UCSD-AML1 (cell line): ENCODE results near the gene ABHD12.

Experiments
- DNase-seq: peaks from one replicate; lab custom pipeline; 2025; ENCODE audit not compliant: unreplicated experiment; lab: John Stamatoyannopoulos, UW

Gene ABHD12

GRCh38 chr20:25293507-25293906 lies 97.1 kb downstream of the ABHD12 start:
- no peak for DNase-seq

GRCh38 chr20:25292176-25292891 lies 98.3 kb downstream of the ABHD12 start:
- DNase-seq: no peak

- DNase-seq: no peak
Measured at GRCh38 chr20:25291432-25292133, 99.1 kb downstream of the ABHD12 start.

- DNase-seq: no peak
Measured at GRCh38 chr20:25290646-25291431, 99.8 kb downstream of the ABHD12 start.

- no peak for DNase-seq
Measured at GRCh38 chr20:25289886-25290597, 100.6 kb downstream of the ABHD12 start.

GRCh38 chr20:25288291-25289181 lies 102.1 kb downstream of the ABHD12 start:
- DNase-seq: no peak

- no peak for DNase-seq
Measured at GRCh38 chr20:25287631-25288290, 102.9 kb downstream of the ABHD12 start.

GRCh38 chr20:25286917-25287316 lies 103.7 kb downstream of the ABHD12 start:
- DNase-seq: no peak

- no peak for DNase-seq
Measured at GRCh38 chr20:25285856-25286798, 104.5 kb downstream of the ABHD12 start.

GRCh38 chr20:25285091-25285647 lies 105.5 kb downstream of the ABHD12 start:
- no peak for DNase-seq

GRCh38 chr20:25284131-25284601 lies 106.5 kb downstream of the ABHD12 start:
- DNase-seq: no peak

- no peak for DNase-seq
Measured at GRCh38 chr20:25283221-25283951, 107.2 kb downstream of the ABHD12 start.

- no peak for DNase-seq
Measured at GRCh38 chr20:25282796-25283195, 107.8 kb downstream of the ABHD12 start.

- DNase-seq: no peak
Measured at GRCh38 chr20:25282034-25282781, 108.4 kb downstream of the ABHD12 start.

- no peak for DNase-seq
Measured at GRCh38 chr20:25281541-25281991, 109.1 kb downstream of the ABHD12 start.
